Measurements from ENCODE around the gene TRIO.

TRIO gene

GRCh38 chr5:14488709-14489108, 345.6 kb downstream of the TRIO start:
- no peak for TF ChIP-seq CTCF (conservative IDR thresholded peaks at IDR 0.05; ENCODE audit: low read length)
- no peak overlapping the region for H3K4me3 ChIP-seq (ENCODE audit: low read length)
- no peak for DNase-seq (ENCODE audit: low read depth)

GRCh38 chr5:14489643-14490042, 346.5 kb downstream of the TRIO start:
- H3K4me3 ChIP-seq (ENCODE audit: low read length): no peak overlapping the region
- no peak for DNase-seq (ENCODE audit: low read depth)
- TF ChIP-seq CTCF (conservative IDR thresholded peaks at IDR 0.05; ENCODE audit: low read length): no peak

GRCh38 chr5:14490309-14490711, 347.2 kb downstream of the TRIO start:
- no peak for TF ChIP-seq CTCF (conservative IDR thresholded peaks at IDR 0.05; ENCODE audit: low read length)
- DNase-seq (ENCODE audit: low read depth): no peak
- no peak overlapping the region for H3K4me3 ChIP-seq (ENCODE audit: low read length)

- TF ChIP-seq CTCF (conservative IDR thresholded peaks at IDR 0.05; ENCODE audit: low read length): no peak
- DNase-seq (ENCODE audit: low read depth): peak; percentile 77
- H3K4me3 ChIP-seq (ENCODE audit: low read length): no peak overlapping the region
These were observed 348.1 kb downstream of the TRIO start for GRCh38 chr5:14491015-14491915.

GRCh38 chr5:14492331-14492964, 349.3 kb downstream of the TRIO start:
- no peak for DNase-seq (ENCODE audit: low read depth)
- TF ChIP-seq CTCF (conservative IDR thresholded peaks at IDR 0.05; ENCODE audit: low read length): no peak
- no peak overlapping the region for H3K4me3 ChIP-seq (ENCODE audit: low read length)

GRCh38 chr5:14495301-14495700, 352.2 kb downstream of the TRIO start:
- TF ChIP-seq CTCF (conservative IDR thresholded peaks at IDR 0.05; ENCODE audit: low read length): no peak
- no peak overlapping the region for H3K4me3 ChIP-seq (ENCODE audit: low read length)
- DNase-seq (ENCODE audit: low read depth): no peak

- no peak for DNase-seq (ENCODE audit: low read depth)
These were observed 354.2 kb downstream of the TRIO start for GRCh38 chr5:14497311-14497710.

More at GRCh38 chr5:14497311-14497710, 354.2 kb downstream of the TRIO start:
- no peak overlapping the region for H3K4me3 ChIP-seq (ENCODE audit: low read length)
- TF ChIP-seq CTCF (conservative IDR thresholded peaks at IDR 0.05; ENCODE audit: low read length): no peak
